Ishikawa (cell line): ENCODE measurements around the gene ACTR8.

ENCODE experiments used
- CEBPB ChIP-seq: IDR thresholded peaks from 2 replicates; pipeline ENCODE4 v1.6.1; 2012
- CREB1 ChIP-seq: IDR thresholded peaks from 2 replicates; pipeline ENCODE4 v1.6.1; 2012; ENCODE audit warnings: low read depth
- EGR1 ChIP-seq: IDR thresholded peaks from 2 replicates; pipeline ENCODE4 v1.6.1; 2012
- EP300 ChIP-seq: IDR thresholded peaks from 2 replicates; pipeline ENCODE4 v1.6.1; 2012; ENCODE audit warnings: borderline replicate concordance
- FOXM1 ChIP-seq: IDR thresholded peaks from 2 replicates; pipeline ENCODE4 v1.6.1; 2012; ENCODE audit warnings: low read depth, borderline replicate concordance
- MAX ChIP-seq: IDR thresholded peaks from 2 replicates; pipeline ENCODE4 v1.6.1; 2012
- NFIC ChIP-seq: IDR thresholded peaks from 2 replicates; pipeline ENCODE4 v1.6.1; 2012
- RAD21 ChIP-seq: IDR thresholded peaks from 2 replicates; pipeline ENCODE4 v1.6.1; 2012; ENCODE audit warnings: low read depth
- TAF1 ChIP-seq: IDR thresholded peaks from 2 replicates; pipeline ENCODE4 v1.6.1; 2012; ENCODE audit warnings: low read depth, mild to moderate bottlenecking
- TCF12 ChIP-seq: IDR thresholded peaks from 2 replicates; pipeline ENCODE4 v1.6.1; 2012; ENCODE audit warnings: low read depth
- TEAD4 ChIP-seq: IDR thresholded peaks from 2 replicates; pipeline ENCODE4 v1.6.1; 2012
- YY1 ChIP-seq: IDR thresholded peaks from 2 replicates; pipeline ENCODE4 v1.6.1; 2012; ENCODE audit warnings: low read depth
- ZBTB7A ChIP-seq: IDR thresholded peaks from 2 replicates; pipeline ENCODE4 v1.6.1; 2012; ENCODE audit warnings: low read depth
- TF ChIP-seq, protein P1 (sequence below): IDR thresholded peaks from 2 replicates; pipeline ENCODE4 v1.6.1; 2012
- TF ChIP-seq, protein P2 (sequence below): IDR thresholded peaks from 2 replicates; pipeline ENCODE4 v1.6.1; 2012; ENCODE audit warnings: low read depth, mild to moderate bottlenecking

Gene ACTR8

GRCh38 chr3:53850895-53851294, 31.1 kb downstream of the ACTR8 start:
- TF ChIP-seq ZBTB7A (no peak), YY1 (no peak)

GRCh38 chr3:53849916-53850315, 32.0 kb downstream of the ACTR8 start:
- TF ChIP-seq CREB1 (no peak), MAX (no peak), CEBPB (no peak), ZBTB7A (no peak), YY1 (no peak), EGR1 (no peak), TCF12 (no peak), TEAD4 (no peak), FOXM1 (no peak), RAD21 (no peak), EP300 (no peak), TAF1 (no peak)
- TF ChIP-seq, protein P1, sequence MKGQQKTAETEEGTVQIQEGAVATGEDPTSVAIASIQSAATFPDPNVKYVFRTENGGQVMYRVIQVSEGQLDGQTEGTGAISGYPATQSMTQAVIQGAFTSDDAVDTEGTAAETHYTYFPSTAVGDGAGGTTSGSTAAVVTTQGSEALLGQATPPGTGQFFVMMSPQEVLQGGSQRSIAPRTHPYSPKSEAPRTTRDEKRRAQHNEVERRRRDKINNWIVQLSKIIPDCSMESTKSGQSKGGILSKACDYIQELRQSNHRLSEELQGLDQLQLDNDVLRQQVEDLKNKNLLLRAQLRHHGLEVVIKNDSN: no peak
- TF ChIP-seq, protein P2, sequence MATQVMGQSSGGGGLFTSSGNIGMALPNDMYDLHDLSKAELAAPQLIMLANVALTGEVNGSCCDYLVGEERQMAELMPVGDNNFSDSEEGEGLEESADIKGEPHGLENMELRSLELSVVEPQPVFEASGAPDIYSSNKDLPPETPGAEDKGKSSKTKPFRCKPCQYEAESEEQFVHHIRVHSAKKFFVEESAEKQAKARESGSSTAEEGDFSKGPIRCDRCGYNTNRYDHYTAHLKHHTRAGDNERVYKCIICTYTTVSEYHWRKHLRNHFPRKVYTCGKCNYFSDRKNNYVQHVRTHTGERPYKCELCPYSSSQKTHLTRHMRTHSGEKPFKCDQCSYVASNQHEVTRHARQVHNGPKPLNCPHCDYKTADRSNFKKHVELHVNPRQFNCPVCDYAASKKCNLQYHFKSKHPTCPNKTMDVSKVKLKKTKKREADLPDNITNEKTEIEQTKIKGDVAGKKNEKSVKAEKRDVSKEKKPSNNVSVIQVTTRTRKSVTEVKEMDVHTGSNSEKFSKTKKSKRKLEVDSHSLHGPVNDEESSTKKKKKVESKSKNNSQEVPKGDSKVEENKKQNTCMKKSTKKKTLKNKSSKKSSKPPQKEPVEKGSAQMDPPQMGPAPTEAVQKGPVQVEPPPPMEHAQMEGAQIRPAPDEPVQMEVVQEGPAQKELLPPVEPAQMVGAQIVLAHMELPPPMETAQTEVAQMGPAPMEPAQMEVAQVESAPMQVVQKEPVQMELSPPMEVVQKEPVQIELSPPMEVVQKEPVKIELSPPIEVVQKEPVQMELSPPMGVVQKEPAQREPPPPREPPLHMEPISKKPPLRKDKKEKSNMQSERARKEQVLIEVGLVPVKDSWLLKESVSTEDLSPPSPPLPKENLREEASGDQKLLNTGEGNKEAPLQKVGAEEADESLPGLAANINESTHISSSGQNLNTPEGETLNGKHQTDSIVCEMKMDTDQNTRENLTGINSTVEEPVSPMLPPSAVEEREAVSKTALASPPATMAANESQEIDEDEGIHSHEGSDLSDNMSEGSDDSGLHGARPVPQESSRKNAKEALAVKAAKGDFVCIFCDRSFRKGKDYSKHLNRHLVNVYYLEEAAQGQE: no peak

DNA sequence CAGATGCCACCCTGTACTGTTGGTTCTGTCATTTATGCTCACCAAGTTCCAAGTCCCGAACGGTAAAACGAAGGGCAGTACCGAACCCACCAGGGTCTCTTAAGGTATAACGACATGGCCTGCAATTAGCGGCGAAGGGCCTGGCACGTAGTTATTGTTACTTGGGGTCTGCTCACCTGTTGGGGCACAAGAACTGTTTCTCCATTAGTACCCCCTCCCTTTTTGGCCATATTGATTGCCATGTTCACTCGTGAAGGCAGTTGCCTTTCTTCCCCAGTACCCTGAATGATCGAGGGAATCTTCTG, 35.1 kb downstream of the ACTR8 start:
- TF ChIP-seq TCF12 (no peak), RAD21 (no peak)

GRCh38 chr3:53846134-53846850, 35.7 kb downstream of the ACTR8 start, which contains the start of the genes CHDH and IL17RB:
Gene CHDH (minus strand): TSS chr3:53846419. CDS start chr3:53824008, 22,411 bp downstream.
Gene IL17RB (plus strand): TSS chr3:53846568. CDS start chr3:53846589, 21 bp downstream.
- TF ChIP-seq CREB1 (no peak), TCF12 (peak; percentile 47; the same call in 1 of the 2 replicates), YY1 (0 out of 2 replicates have a peak, but pooled peaks have one; percentile 16), RAD21 (no peak), MAX (peak; percentile 89)
- TF ChIP-seq, protein P1: no peak

DNA sequence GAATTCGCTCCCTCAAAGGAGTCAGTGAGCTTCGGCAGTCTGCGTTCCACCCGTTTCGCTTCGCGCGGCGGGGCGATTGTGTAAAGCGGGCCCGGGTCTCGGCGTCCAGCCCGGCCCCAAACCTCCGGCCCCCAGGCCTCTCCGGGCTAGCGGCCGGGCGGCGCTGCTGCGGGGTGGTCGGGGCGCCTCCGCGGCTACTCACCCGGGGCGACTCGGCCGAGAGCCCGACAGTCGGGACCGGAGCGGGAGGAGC, 36.1 kb downstream of the ACTR8 start:
- TF ChIP-seq NFIC: no peak
- TF ChIP-seq ZBTB7A: 0 out of 2 replicates have a peak, but pooled peaks have one; percentile 49

- TF ChIP-seq EGR1 (peak; percentile 74; the same call in 1 of the 2 replicates), MAX (no peak), RAD21 (no peak)
Observed at GRCh38 chr3:53845103-53845880, 36.7 kb downstream of the ACTR8 start.

- no peak for TF ChIP-seq MAX
- no peak for TF ChIP-seq EGR1
- TF ChIP-seq, protein P2: no peak
- TF ChIP-seq TEAD4: no peak
- no peak for TF ChIP-seq YY1
- no peak for TF ChIP-seq EP300
- TF ChIP-seq CEBPB: no peak
- TF ChIP-seq ZBTB7A: no peak
- TF ChIP-seq CREB1: no peak
- no peak for TF ChIP-seq FOXM1
Observed at GRCh38 chr3:53844262-53845102, 37.5 kb downstream of the ACTR8 start.
